Activated T-cell treated with anti-CD3 and anti-CD28 coated beads, Interleukin-2, amount 50 U/mL, for 48 hours (primary cell): Measurements from ENCODE around the gene FBXL16.

ENCODE experiments used
- DNase-seq, 2 experiments: peaks; one replicate each; pipeline ENCODE4 v3.0.0-alpha.2; 2020

Gene FBXL16

GRCh38 chr16:721765-722540, 16.4 kb upstream of the FBXL16 start:
- no peak for DNase-seq

- DNase-seq, result peak; percentile 84 to 89
Observed at GRCh38 chr16:720990-721764, 15.6 kb upstream of the FBXL16 start, which contains the start of gene ANTKMT. Gene ANTKMT, plus strand, starts transcription at chr16:721146. Its CDS starts 129 bp downstream, at chr16:721275.

GRCh38 chr16:720447-720989, 14.9 kb upstream of the FBXL16 start:
- peak; percentile 74 to 78 for DNase-seq

GRCh38 chr16:719815-720446, 14.3 kb upstream of the FBXL16 start:
- no peak for DNase-seq

DNA sequence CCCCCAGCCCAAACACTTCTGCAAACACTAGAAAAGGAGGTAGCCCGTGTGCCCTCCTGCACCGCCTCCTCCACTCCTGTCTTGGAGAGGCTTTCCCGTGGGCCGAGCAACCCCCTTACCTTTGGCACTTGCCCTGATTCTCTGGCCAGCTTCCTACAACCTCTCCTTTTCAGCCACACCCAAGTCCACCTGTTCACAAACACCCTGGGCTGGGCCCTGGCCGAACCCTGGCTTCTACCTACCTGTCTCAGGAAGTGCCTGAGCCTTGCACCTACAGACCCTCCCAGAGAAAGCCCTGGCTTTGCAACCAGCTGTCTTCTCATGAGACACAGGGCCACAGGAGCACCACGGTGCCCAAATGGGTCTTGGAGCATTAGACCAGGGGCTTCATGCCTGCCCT, 13.3 kb upstream of the FBXL16 start:
- DNase-seq, result no peak

GRCh38 chr16:718389-718788, 12.8 kb upstream of the FBXL16 start:
- no peak for DNase-seq

DNA sequence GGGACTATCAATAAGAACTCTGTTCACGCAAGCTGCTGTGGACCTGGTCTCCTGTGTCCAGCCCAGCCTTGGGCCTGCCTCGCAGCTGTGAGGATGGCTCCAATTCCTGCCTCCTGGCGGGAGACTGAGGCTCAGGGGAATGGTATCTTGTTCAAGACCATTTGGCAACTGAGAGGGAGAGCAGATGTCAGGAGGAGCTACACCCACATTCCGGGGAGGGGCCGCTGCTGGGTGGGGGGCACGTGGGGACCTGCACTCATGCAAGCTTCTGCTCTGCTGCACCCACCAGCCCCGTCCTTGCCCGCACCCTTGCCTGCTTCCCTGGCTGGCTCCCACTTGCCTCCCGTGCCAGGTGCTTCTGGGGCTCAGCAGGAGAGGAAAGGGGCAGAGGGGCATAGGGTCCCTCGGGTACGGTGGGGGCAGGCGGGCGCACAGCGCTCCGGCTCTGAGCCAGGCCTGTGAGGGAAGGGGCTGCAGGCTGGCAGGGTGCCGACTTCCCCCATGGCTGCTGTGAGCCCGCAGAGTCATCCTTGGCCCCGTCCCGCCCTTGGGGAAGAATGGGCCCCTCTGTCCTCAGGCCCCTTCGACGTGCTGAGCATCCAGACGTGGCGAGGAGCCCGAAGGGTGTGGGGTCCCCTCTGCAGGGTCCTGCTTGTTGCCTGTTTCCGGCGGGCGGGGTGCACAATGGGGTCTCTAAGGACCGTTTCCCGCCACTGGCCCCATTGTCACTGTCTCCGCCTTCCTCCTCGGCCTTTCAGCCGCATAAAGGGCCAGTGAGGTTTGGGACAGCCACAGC, 12.0 kb upstream of the FBXL16 start:
- no peak for DNase-seq

GRCh38 chr16:716768-717325, 11.2 kb upstream of the FBXL16 start:
- DNase-seq, result no peak

GRCh38 chr16:716200-716568, 10.6 kb upstream of the FBXL16 start:
- no peak for DNase-seq

DNA sequence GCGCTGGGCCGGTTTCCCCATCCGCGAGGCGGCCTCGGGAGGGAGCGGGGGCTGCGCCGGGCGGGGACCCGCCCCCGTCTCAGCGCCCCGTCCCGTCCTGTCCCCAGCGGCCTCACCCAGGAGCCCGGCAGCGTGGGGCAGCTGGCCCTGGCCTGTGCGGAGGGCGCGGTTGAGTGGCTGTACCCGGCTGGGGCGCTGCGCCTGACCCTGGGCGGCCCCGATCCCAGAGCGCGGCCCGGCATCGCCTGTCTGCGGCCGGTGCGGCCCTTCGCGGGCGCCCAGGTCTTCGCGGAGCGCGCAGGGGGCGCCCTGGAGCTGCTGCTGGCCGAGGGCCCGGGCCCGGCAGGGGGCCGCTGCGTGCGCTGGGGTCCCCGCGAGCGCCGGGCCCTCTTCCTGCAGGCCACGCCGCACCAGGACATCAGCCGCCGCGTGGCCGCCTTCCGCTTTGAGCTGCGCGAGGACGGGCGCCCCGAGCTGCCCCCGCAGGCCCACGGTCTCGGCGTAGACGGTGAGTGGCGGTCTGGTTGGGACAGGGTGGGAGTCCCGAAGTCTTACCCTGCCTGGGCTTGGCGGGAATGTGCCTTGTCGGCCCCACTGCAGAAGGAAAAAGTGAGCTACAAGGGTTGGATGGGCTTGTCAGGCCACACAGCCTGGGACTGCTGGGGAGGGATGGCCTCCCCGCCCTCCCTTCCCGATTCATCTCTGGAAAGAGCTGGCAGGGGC, 10.0 kb upstream of the FBXL16 start:
- DNase-seq, result peak; percentile 50 to 68

- DNase-seq, result peak; percentile 92 to 95
Observed at GRCh38 chr16:714558-715476, 9.2 kb upstream of the FBXL16 start, which contains the start of gene METRN. Gene METRN, plus strand, starts transcription at chr16:715118. Its CDS starts 172 bp downstream, at chr16:715290.

- DNase-seq, result no peak
Observed at GRCh38 chr16:714079-714478, 8.5 kb upstream of the FBXL16 start.

DNA sequence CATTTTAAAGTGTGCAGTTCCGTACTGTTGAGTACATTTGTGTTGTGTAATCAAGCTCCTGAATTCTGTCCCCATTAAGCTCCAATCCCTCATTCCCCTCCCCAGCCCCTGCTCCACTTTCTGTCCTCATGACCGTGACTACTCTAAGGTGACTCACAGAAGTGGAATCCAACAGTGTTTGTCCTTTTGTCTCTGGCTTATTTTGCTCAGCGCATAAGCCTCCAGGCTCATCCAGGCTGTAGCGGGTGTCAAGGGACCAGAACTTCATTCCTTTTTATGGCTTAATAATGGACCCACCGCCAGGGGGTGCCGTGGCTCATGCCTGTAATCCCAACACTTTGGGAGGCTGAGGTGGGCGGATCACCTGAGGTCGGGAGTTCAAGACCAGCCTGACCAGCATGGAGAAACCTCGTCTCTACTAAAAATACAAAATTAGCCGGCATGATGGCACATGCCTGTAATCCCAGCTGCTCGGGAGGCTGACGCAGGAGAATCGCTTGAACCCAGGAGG, 7.2 kb upstream of the FBXL16 start:
- DNase-seq, result peak; percentile 82 to 83

- DNase-seq, result peak; percentile 84 to 89
Observed at GRCh38 chr16:711548-712320, 6.1 kb upstream of the FBXL16 start.

- DNase-seq, result no peak
Observed at GRCh38 chr16:711084-711483, 5.5 kb upstream of the FBXL16 start.

DNA sequence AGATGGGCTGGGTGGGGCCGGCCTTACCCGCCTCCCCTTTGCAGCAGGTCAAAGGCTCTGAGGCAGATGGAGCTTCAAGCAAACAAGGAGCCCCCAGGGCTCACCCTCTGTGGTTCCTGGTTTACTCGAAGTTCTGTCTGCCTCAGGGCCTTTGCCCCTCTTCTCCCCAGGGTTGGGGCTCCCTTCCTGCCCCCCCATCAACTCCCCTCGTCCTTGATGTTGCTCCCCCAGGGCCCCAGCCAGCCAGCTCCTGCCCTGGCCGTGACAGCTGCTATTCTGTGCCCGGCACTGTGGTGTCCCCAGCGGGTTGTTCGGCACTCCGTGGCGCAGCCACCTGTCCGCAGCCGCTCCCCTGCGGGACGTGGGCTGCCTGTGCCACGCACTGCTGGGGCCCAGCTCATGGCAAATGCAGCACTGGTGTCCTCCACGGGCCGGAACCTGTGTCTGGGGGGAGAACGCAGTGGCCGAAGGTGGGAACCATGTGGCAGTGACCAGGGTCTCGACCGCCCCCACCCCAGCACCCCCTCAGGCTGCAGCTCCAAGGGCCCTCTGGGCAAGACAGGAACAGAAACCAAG, 5.0 kb upstream of the FBXL16 start:
- no peak for DNase-seq

GRCh38 chr16:709566-710499, 4.2 kb upstream of the FBXL16 start:
- DNase-seq, result no peak

- DNase-seq, result no peak
Observed at GRCh38 chr16:708959-709358, 3.4 kb upstream of the FBXL16 start.
